Measurements from ENCODE around the gene CD33. TPM values are rescaled to one million over a fixed set of nuclear protein-coding genes. Genes with fewer than 3 reads are reported as not detected.

The CD33 gene
- total and polyA plus RNA-seq, 9 of the 15 experiments (the other 6 are each of a cell fraction or from before 2014, with no cell fraction given): 36.1 to 88.6 (median 49.6) TPM

- TF ChIP-seq GTF2B (IDR thresholded peaks at IDR 0.05; ENCODE audit: extremely low read depth, insufficient read length): no peak
- TF ChIP-seq SLC30A9 (CRISPR knock-in tag; IDR thresholded peaks at IDR 0.05): no peak
- no peak for TF ChIP-seq HDAC3 (IDR thresholded peaks at IDR 0.05; ENCODE audit: borderline replicate concordance, partially characterized antibody)
- no peak for TF ChIP-seq TAF15 (IDR thresholded peaks at IDR 0.05; ENCODE audit: low read depth, low read length)
- TF ChIP-seq PATZ1 (CRISPR knock-in tag; IDR thresholded peaks at IDR 0.05; ENCODE audit: borderline replicate concordance): no peak
- no peak for TF ChIP-seq SOX6 (IDR thresholded peaks at IDR 0.05)
- peak; percentile 88 for TF ChIP-seq DEAF1 (CRISPR knock-in tag; IDR thresholded peaks at IDR 0.05)
- no peak for TF ChIP-seq SMARCE1 (IDR thresholded peaks at IDR 0.05)
- no peak for TF ChIP-seq PPARD (CRISPR knock-in tag; IDR thresholded peaks at IDR 0.05)
- no peak for TF ChIP-seq SRSF1 (IDR thresholded peaks at IDR 0.05; ENCODE audit: low read depth, low read length)
- no peak for TF ChIP-seq MYC (IDR thresholded peaks at IDR 0.05; ENCODE audit: low read depth, low read length)
- TF ChIP-seq MYC (CRISPR knock-in tag; IDR thresholded peaks at IDR 0.05; ENCODE audit: borderline replicate concordance, low read depth): no peak
- TF ChIP-seq ATF2 (CRISPR knock-in tag; IDR thresholded peaks at IDR 0.05): no peak
- TF ChIP-seq ASH1L (IDR thresholded peaks at IDR 0.05; ENCODE audit: borderline replicate concordance, low read depth, partially characterized antibody): no peak
- TF ChIP-seq IRF1 (CRISPR knock-in tag; IDR thresholded peaks at IDR 0.05; ENCODE audit: borderline replicate concordance): no peak
- TF ChIP-seq EZH2 (IDR thresholded peaks at IDR 0.05; ENCODE audit: borderline replicate concordance, low read depth, low read length): no peak
- 0 out of 2 replicates have a peak, but pooled peaks have one; percentile 47 for TF ChIP-seq CC2D1A (IDR thresholded peaks at IDR 0.05)
- TF ChIP-seq RAD21 (CRISPR knock-in tag; conservative IDR thresholded peaks at IDR 0.05 in 1 of 2, IDR thresholded peaks at IDR 0.05 in 1 of 2): peak; percentile 88 to 96
Observed at GRCh38 chr19:51259348-51260245, 34.7 kb downstream of the CD33 start (continued).
